SIG-M5 treated with dmso at 0.1 percent for 504 hours (cell line): ENCODE results near the gene NPTN.

Experiments used
- DNase-seq: peaks from one replicate; lab custom pipeline; 2025; ENCODE audit not compliant: unreplicated experiment; lab: John Stamatoyannopoulos, UW

NPTN gene

GRCh38 chr15:73632670-73633058, 525 bp downstream of the NPTN start:
- DNase-seq = no peak

GRCh38 chr15:73631915-73632669, 1.1 kb downstream of the NPTN start:
- DNase-seq = peak; percentile 43

GRCh38 chr15:73630921-73631362, 2.2 kb downstream of the NPTN start:
- DNase-seq = no peak

GRCh38 chr15:73629798-73630429, 3.3 kb downstream of the NPTN start:
- DNase-seq = no peak

GRCh38 chr15:73628976-73629797, 4.0 kb downstream of the NPTN start:
- peak; percentile 78 for DNase-seq

GRCh38 chr15:73628102-73628501, 5.1 kb downstream of the NPTN start:
- no peak for DNase-seq

GRCh38 chr15:73626072-73626471, 7.1 kb downstream of the NPTN start:
- no peak for DNase-seq

- DNase-seq = no peak
Measured at GRCh38 chr15:73624530-73624929, 8.7 kb downstream of the NPTN start.

GRCh38 chr15:73621286-73621826, 11.8 kb downstream of the NPTN start:
- no peak for DNase-seq

GRCh38 chr15:73620078-73620477, 13.1 kb downstream of the NPTN start:
- no peak for DNase-seq

GRCh38 chr15:73617913-73618312, 15.3 kb downstream of the NPTN start:
- DNase-seq = no peak

GRCh38 chr15:73617301-73617831, 15.8 kb downstream of the NPTN start:
- no peak for DNase-seq

- no peak for DNase-seq
Measured at GRCh38 chr15:73608941-73609340, 24.2 kb downstream of the NPTN start.

GRCh38 chr15:73608475-73608874, 24.7 kb downstream of the NPTN start:
- no peak for DNase-seq

- DNase-seq = no peak
Measured at GRCh38 chr15:73607843-73608242, 25.3 kb downstream of the NPTN start.

GRCh38 chr15:73607405-73607804, 25.8 kb downstream of the NPTN start:
- DNase-seq = no peak

GRCh38 chr15:73605759-73606436, 27.3 kb downstream of the NPTN start:
- no peak for DNase-seq

- no peak for DNase-seq
Measured at GRCh38 chr15:73604477-73604876, 28.7 kb downstream of the NPTN start.

- DNase-seq = no peak
Measured at GRCh38 chr15:73602992-73603391, 30.2 kb downstream of the NPTN start.

GRCh38 chr15:73602446-73602843, 30.7 kb downstream of the NPTN start:
- no peak for DNase-seq
